NCI-H69 (cell line): ENCODE results near the gene SLC39A11.
"Not testable (repeated sequence)": the region's sequence is repeated elsewhere in the genome, so short reads cannot be mapped to it uniquely, and the experiment has no call there.

Experiments used
- DNase-seq: peaks from one replicate; lab custom pipeline; 2025; lab: John Stamatoyannopoulos, UW

SLC39A11 gene

DNA sequence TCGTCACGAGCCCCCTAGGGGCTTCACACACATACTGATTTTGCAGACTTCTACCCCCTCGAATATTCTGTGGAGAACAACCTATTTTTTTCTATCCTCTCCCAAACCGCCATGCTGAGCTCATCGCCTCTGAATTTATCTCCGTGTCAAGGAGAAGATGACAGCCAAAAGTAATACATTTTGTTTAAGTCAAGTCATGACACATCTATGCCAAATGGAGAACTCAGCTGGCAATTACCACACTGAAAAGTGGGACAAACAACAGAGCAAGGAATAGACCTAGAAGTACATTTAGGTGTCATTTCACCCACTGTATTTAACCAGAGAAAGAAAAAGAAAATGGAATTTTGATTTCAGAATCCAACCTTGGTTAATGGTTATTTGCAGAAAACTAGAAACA is 260.2 kb downstream of the SLC39A11 start:
- no peak for DNase-seq

DNA sequence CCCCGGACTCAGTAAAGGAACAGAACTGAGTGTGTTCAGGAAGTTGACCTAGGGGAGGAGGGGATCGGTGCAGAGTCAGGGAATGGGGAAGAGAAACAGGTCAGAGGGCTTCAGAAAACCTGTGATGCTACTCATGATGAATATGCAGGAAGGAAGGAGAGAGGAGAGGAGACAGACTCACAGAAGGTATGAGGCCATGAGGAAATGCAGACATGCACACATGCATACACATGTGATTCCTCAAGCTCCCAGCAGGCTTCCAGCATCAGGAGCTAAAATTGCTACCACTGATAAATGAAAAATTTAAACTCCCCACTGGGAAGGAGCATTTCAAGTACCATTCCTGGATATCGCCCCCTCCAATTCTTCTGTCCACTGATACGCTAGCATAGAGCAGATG is 262.6 kb downstream of the SLC39A11 start:
- no peak for DNase-seq

DNA sequence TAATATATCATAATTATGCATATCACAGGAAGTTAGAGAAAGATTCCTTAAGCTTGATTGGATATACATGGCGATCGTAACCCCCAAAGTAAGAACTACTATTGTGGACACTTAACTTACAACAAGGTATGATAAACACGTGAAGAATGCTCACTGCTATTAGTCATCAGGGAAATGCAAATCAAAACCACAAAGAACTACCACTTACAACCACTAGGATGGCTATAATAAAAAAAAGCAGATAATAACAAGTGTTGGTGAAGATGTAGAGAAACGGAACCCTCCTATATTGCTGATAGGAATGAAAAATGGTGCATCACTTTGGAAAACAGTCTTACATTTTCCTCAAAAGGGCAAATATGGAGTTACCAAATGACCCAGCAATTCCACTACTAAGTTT is 265.9 kb downstream of the SLC39A11 start:
- no peak for DNase-seq

DNA sequence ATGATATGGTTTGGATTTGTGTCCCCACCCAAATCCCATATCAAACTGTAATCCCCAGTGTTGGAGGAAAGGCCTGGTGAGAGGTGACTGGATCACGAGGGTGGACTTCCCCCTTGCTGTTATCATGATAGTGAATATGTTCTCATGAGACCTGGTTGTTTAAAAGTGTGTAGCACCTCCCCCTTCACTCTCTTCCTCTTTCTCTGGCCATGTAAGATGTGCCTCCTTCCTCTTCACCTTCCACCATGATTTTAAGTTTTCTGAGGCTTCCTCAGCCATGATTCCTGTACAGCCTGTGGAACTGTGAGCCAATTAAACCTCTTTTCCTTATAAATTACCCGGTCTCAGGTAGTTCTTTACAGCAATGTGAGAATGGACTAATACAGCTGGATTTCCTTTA is 266.4 kb downstream of the SLC39A11 start:
- DNase-seq = not testable (repeated sequence)

DNA sequence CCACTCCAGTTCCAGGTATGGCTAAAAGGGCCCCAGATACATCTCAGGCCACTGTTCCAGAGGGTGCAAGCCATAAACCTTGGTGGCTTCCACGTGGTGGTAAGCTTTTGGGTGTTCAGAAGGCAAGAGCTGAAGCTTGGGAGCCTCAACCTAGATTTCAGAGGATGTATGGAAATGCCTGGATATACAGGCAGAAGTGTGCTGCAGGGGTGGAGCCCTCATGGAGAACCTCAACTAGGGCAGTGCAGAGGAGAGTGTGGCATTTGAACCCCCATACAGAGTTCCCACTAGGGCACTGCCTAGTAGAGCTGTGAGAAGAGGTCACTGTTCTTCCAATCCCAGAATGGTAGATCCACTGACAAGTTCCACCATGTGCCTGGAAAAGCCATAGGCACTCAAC is 267.3 kb downstream of the SLC39A11 start:
- no peak for DNase-seq

DNA sequence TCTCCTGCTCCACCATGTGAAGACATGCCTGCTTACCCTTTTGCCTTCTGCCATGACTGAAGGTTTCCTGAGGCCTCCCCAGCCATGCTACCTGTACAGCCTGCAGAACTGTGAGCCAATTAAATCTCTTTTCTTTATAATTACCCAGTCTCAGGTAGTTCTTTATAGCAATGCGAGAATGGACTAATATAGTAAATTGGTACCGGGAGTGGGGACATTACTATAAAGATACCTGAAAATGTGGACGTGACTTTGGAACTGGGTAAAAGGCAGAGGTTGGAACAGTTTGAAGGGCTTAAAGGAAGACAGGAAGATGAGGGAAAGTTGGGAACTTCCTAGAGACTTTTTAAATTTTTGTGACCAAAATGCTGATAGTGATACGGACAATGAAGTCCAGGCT is 268.2 kb downstream of the SLC39A11 start:
- not testable (repeated sequence) for DNase-seq

DNA sequence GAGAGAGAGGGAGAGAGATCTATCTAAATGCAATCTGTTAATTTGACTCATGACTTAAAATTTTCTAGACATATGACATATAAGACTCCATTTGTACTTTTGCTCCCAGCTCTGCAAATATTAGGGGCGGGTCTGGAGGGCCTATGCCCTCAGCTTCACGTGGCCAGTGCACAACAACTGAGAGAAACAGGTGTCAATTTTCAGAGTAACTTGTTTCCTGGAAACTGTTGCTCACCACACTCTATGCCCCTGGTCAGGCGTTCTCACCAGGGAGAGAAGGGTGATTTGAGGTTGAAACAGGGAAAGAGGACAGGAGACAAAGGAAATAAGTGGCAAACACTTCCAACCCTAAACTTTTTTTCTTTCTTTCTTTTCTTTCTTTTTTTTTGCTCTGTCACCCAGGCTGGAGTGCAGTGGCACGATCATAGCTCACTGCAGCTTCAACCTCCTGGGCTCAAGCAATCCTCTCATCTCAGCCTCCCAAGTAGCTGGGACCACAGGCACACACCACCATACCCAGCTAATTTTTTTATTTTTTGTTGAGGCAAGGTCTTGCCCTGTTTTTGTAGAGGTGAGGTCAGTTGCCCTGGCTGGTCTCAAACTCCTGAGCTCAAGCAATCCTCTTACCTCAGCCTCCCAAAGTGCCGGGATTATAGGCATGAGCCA is 270.0 kb downstream of the SLC39A11 start:
- peak; percentile 44 for DNase-seq

DNA sequence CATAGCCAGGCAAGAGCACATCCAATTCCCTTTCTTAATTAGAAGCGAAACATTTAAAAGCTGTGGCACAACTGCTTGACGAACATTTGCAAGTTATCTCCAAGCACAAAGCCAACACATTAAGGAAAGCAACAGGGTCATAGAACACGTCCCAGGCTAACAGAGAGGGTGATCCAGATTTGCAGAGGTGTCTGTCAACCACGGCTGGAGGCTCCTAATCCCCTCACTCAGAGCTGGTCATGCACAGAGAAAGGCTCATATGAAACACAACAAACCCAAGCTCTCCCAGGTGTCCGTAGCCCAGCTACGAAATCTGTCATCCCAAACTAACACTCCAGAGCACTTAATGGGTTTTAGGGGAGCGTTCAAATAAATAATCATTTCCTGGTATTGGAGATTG is 276.1 kb downstream of the SLC39A11 start:
- no peak for DNase-seq

DNA sequence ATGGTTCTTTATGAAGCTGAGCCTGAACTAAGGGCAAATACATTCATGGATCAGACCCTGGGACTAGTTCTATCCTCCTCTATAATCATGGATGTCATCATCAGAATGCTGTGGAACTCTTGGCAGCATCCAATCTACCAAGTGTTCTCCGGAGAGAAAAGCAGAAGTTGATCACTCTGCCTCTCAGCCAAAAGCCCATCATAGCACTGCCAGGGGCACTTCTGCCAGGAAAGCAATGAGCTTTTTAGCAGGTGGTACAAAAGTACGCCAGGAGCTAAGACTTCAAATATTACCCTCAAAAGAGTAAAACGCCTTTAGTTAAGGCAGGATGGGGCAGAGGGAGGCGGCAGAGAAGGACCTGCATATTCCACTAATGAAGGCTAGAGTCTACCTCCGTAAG is 279.0 kb downstream of the SLC39A11 start:
- no peak for DNase-seq

DNA sequence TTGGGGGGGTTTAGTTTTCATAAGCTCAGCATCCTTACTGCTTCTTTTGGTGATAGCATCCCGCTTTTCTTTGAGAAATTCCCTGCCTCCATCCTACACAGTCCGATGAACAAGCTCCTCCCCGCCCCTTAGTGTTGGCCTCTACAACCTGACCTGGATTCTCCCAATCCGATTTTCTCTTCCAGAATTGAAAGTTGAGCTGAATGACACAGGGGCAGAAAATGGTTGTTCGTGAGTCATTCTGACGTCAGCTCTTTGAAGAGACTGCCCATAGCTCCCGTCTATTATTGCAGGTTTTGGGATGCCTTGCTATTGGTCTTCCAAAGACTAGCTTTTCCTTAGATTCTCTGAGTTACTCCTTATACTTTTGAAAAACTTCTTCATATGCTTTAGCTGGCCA is 279.7 kb downstream of the SLC39A11 start:
- DNase-seq = no peak

DNA sequence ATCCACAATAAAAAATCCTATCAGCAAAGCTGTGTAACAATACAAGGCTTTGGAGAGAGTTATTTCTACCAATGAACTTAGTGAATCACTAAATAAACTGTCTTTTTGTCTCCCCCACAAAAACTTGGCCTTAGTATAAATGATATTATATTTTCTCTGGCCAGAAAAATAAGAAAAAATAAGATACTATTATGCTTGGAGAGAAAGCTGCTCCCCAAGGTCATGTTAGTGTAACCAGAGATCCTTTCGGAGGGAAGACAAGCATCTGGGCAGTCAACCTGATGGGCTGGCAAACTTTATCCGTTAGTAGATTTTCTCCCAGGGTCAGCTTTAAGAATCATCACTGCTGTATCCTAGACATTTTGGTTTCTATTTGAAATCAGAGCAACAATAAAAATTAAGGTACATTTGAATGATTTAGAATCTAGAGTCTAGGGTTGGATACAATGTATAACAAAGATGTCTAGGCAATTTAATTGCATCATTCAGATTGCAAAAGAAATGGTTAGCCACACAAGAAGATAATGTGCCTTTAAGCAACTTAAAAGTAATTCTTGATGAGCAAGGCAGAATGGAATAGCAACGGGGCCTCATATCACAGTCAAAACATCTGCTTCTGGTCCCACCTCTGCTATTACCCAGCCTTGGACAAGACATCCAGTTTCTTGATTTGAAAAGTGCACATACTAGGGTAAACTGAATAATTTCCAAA is 280.4 kb downstream of the SLC39A11 start:
- no peak for DNase-seq

DNA sequence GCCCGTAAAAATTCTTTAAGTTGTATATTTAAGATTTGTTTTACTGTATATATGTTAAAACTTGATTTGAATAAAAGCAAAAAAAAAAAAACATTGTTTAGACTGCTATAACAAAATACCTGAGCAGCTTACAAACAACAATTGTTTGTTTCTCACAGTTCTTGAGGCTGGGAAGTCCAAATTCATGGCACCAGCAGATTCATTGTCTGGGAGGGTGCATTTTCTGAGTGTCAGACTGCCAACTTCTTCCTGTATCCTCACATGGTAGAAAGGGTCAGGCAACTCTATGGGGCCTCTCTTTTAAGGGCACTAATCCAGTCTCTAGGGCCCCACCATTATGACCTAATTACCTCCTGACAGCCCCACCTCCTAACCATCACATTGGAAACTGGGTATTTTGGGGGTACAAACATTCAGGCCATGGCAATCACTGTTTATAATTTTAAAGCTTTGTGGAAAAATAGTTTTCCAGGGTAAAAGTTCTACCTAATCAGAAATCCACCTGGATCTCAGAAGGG is 281.4 kb downstream of the SLC39A11 start:
- DNase-seq = no peak

DNA sequence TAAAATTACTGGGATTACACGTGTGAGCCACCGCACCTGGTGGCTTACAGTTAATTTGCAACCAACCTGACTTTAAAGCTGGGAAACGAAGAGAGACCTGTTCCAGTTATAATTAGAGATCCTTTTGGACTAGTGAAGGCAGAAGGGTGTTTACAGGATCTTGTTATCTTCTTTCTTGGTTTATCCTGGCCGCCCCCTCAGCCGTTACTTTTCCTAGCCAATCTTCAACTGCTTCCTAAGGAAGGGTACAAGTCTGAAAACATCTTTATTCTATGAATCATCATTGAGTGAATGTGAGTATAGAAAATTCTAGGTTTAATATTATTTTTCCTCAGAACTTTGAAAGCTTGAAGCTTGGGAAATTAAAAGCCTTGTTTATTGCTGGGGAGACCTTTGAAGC is 286.5 kb downstream of the SLC39A11 start:
- DNase-seq = no peak

DNA sequence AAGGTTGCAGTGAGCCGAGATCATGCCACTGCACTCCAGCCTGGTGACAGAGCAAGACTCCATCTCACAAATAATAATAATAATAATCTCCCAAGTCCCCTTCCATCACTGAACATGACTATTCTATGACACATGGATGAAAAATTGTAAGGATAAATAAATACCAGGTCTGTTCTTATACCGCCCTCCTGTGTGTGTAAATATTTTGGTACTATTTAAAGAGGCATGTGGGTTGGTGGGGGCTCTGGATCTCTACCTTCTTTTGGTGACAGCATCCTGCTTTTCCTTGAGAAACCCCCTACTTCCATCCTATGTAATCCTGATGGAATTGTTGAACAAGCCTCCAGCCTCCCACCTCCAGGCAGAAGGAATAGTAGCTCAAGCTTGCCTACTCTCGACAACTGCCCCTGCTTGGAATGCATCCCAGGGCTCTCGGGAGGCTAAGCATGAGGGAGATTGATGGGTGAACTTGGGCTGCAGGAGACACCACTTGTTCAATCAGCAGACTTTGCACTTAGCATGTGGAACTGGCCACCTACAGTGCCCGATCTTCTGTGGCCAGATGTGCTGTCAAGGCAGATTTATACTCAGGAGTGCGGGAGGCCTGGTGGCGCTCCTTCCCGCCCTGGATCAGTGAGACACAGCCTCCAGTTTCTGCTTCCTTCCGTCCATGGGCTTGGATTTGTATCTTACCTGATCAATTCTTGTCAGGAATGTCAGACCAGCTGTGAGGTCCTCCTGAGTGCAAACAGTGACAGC is 287.4 kb downstream of the SLC39A11 start:
- DNase-seq = peak; percentile 32

DNA sequence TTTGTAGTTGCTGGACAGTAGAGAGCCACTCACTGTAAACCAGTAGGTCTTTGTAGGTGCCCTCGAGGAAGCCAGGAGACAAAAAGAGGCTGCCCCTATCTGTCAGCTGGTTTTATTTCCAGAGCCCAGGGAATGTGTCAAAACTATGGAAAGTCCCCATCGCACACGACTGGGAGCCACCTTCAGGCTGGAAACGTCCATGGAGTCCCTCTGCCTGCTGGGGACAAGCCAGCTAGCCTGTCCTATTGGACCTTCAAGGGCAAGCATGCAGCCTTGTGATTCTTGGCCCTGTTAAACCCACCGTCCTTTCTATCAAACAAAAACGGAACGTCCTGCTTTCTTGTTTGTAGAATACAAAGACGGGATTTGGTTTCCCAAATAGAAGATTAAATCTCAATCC is 289.8 kb downstream of the SLC39A11 start:
- no peak for DNase-seq

DNA sequence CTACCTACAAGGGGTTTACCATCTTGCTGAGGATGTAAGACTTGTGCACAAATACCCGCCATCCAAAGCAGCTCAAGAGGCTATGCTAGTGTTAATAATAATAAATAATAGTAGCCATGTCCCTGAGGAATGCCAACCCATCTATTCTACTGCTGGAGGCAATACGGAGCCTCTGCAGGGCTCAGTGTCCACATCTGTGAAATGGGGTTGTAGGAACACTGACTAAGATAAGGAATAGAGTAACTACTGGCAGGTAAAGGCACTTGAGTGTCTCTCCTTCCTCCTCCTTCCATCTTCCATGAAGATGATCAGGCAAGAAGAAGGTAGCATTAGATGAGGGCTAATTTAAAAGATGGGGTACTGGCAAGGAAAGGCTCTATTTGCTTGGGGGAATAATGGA is 295.3 kb downstream of the SLC39A11 start:
- no peak for DNase-seq

DNA sequence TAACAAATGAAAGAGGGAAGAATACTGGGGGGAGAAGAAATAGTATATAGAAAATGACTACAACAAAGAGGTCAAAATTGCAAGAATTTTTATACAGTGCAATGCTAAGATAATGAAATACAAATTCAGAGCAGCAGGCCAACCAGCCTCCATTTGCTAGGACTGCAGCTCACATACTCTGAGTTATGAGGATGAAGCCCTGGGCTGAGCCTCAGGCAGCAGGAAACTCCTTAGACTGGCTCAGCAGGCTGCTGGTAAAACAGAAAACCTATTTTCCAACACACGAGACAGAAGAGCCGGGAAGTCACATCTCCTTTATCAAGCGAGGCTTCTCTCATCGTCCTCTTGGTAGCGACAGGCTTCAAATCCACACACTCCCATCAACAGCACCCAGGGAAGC is 296.5 kb downstream of the SLC39A11 start:
- no peak for DNase-seq

DNA sequence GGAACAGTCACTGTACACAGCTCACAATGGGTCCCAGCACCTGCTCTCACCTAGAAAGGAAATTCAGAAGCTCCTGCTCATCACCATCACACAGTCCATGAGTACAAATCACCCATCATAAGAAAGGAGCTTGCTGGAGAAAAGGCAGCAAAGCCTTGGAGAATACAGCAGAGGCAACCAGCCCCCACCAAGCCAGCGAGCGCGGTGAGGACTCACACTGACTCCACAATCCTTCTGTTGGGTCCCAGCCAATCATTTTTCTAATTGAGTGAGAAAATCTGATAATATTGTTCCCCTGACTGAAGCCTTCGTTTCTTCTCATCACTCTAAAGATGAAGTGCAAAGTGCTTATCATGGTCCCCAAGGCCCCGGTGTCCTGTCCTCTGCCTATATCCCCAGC is 298.3 kb downstream of the SLC39A11 start:
- no peak for DNase-seq

DNA sequence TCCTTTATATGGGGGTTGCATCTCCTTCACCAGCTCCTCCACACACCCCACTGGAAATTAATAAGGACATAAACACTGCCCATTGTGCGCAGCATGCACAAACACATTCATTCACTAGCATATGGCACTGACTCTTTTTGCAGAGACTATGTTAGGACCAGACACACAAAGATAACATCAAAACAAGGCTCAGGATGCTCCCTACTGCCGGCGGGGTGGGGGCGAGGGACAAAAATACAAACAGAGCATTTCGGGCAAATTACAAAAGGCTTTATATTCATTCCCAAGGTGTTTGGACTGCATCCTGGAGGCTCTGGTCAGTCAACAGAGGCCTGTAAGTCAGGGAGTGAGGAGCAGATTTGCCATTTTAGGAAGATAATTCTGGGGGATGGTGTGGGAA is 299.7 kb downstream of the SLC39A11 start:
- DNase-seq = no peak

DNA sequence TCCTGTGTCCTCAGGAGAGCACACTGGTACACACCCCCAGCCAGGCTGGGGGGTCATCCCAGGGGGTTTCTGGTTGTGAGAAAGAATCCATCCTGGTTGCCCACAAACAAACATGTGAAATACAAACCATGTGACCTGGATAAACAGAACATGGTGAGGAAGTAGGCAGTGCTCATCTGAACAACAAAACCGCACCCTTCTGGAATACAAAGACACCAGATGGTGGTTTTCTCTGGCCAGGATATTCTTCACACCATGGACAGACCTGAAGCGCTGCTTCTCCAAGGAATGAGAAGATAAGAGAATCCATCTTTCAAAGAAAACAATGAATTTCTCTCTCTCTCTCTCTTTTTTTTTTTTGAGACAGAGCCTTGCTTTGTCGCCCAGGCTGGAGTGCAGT is 302.3 kb downstream of the SLC39A11 start:
- peak; percentile 77 for DNase-seq

DNA sequence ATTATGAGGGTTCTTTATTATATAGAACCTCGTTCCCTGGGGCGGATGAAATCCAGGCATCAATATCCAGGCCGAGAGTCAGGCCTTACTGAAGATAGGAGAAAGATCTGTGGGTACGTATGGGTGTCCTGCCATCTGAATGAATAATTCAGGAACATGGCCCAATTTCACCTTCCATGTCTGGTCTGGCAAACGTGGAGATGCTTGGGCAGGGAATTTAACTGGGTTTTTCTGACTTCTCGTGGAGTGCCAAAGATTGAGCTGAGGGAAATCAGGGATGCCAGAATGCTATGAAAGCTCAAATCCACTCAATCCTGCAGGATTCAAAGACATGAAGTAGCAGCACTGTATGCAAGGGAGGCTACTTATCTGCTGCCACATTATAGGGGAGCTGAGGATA is 302.8 kb downstream of the SLC39A11 start:
- DNase-seq = no peak

DNA sequence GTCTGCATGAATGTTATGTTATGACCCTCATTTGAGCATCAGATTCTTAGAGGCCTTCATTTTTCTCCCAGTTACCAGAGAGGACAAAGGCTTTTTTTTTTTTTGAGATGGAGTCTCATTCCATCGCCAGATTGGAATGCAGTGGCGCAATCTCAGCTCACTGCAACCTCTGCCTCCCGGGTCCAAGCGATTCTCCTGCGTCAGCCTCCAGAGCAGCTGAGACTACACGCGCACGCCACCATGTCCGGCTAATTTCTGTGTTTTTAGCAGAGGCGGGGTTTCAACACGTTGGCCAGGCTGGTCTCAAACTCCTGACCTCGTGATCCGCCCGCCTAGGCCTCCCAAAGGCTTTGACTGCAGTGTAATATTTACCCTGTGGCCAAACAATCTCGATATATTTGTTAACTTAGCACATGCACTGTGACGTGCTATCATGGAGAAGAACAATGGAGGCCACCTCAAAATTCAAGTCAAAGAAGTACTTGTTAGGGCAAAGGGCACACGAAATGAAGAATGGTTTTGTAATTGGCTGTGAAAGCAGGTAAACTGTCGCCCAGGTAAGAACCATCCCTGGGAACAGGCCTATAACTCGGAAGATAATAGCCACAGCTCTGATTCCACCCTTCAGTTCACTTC is 303.4 kb downstream of the SLC39A11 start:
- peak; percentile 86 for DNase-seq

DNA sequence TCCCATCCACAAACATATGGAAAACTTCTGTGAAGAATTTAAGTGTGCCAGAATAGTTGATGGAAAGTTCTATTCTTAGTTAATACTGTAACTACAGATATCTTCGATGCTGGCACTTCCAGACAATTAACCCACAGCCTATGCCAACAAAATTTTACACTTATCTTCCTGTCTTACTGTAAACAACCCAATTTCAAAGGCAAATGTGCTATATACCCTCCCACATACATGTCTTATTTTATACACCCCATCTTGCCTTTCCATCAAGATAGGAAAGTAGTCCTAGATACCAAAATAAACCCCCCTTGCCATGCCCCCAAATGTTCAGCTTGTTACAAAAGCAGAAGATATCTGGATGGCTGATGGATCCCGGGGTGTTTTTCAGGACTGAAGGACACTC is 306.3 kb downstream of the SLC39A11 start:
- no peak for DNase-seq
